ENCODE measurements around the gene APH1B. TPM values are rescaled to one million over a fixed set of nuclear protein-coding genes. Genes with fewer than 3 reads are reported as not detected.
A peak's percentile ranks its signal among the peaks of the same experiment; 100 is the strongest.

APH1B gene
- total and polyA plus RNA-seq, 2 of the 4 experiments (the other 2 are of a cell fraction): 7.0 to 7.7 TPM

DNA sequence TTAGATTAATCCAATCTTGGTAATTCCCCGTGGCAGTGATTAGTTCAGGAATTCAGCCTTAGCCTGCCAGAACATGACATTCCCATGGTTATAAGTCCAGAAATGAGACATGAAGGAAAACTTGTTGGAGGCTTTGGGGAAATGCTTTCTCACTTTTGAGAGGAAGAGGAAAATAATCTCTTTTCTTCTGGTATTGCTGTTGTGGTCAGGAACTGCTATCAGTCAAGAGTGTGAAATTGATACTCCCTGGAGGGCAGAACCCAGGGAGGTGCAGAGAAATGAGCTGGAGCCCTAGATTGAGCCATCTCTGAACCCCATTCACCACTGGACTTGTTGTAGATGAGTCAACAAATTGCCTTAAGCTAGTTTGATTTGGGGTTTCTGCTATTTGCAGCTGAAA lies 38.6 kb upstream of the APH1B start:
- Histone ChIP-seq H3K4me1 (ENCODE audit: control insufficient read depth, insufficient read depth, low read length) (peaks cover 19% of the 10 kb centered on the region), H3K56ac (ENCODE audit: extremely low read depth, insufficient read depth, low read length) (no peak overlapping the region), H3K9me3 (ENCODE audit: control insufficient read depth, insufficient read depth, low read length) (no peaks in the 10 kb centered on the region), H2AK5ac (ENCODE audit: low read depth, low read length) (no peak overlapping the region), H3K14ac (replicated peaks; ENCODE audit: low read depth, low read length) (peak overlapping the region; percentile 25; the same call in 1 of the 2 replicates), H3K27ac (ENCODE audit: insufficient read depth, low read length) (no peak overlapping the region), H2AFZ (replicated peaks; ENCODE audit: low read length, poor library complexity) (no peak overlapping the region), H4K5ac (ENCODE audit: low read depth, low read length) (no peak overlapping the region), H3K79me1 (ENCODE audit: low read depth in 1 of 2, low read length in 2 of 2) (peaks cover 29 to 74% of the 10 kb centered on the region in 2 experiments), H4K20me1 (ENCODE audit: insufficient read depth, low read length) (peaks cover 8% of the 10 kb centered on the region; the same call in 1 of the 2 replicates), H3K36me3 (ENCODE audit: control insufficient read depth, insufficient read depth, low read length) (no peaks in the 10 kb centered on the region), H3K4ac (ENCODE audit: low read depth, low read length) (no peak overlapping the region), H4K91ac (ENCODE audit: insufficient read depth, low read depth, low read length) (no peak overlapping the region), H3K18ac (ENCODE audit: low read depth, low read length) (no peak overlapping the region), H2BK15ac (ENCODE audit: low read depth, low read length) (no peak overlapping the region), H3K23ac (ENCODE audit: low read depth, low read length) (peak overlapping the region; percentile 79), H3K4me3 (ENCODE audit: insufficient read depth, low read depth, low read length) (no peak overlapping the region), H3K27me3 (ENCODE audit: control insufficient read depth, insufficient read depth, low read length) (no peaks in the 10 kb centered on the region), H3K9ac (ENCODE audit: low read depth, low read length) (no peak overlapping the region), H2BK5ac (ENCODE audit: low read depth, low read length, poor library complexity, severe bottlenecking) (peak overlapping the region; percentile 5), H3K4me2 (ENCODE audit: low read depth, low read length) (no peak overlapping the region), H2AK9ac (replicated peaks; ENCODE audit: low read depth, low read length, poor library complexity) (no peak overlapping the region), H4K8ac (ENCODE audit: low read depth in 2 of 2, low read length in 2 of 2) (no peak overlapping the region), H2BK20ac (ENCODE audit: low read depth, low read length) (peak overlapping the region; percentile 2; the same call in 1 of the 2 replicates), H2BK120ac (ENCODE audit: low read depth, low read length) (no peak overlapping the region), H3K9me1 (ENCODE audit: insufficient read depth, low read length) (peaks cover 19% of the 10 kb centered on the region)
- intact Hi-C loops (cut with micrococcal nuclease): no loop called here
- ChIA-PET POLR2A (ENCODE audit: unreplicated experiment) (no interaction called here), CTCF (no interaction called here)
- BruUV-seq (replicated peaks): no TSS peak
- WGBS, 2 experiments (ENCODE audit: extremely low coverage in 2 of 2, insufficient read length in 1 of 2): no CpG with 5 or more reads among the region's 1 CpG
- in situ Hi-C loops (cut with MboI; ENCODE audit: low sequenced_read_pairs): no loop called here
- dilution Hi-C loops (cut with HindIII; ENCODE audit: low sequenced_read_pairs, unreplicated experiment): no loop called here
- DNase-seq (peak; percentile 78), ATAC-seq (ENCODE audit: low read depth) (peak; percentile 30; the same call in 1 of the 2 replicates)
- TF ChIP-seq NFE2L2 (IDR thresholded peaks at IDR 0.05; ENCODE audit: low read depth, low read length) (no peak), CEBPB (IDR thresholded peaks at IDR 0.05; ENCODE audit: low read depth, low read length) (peak; percentile 38; the same call in 1 of the 2 replicates)

Measured in IMR-90 (cell line).